CD14-positive monocyte (primary cell): Measurements from ENCODE around the gene POLH. TPM values are rescaled to one million over a fixed set of nuclear protein-coding genes. Genes with fewer than 3 reads are reported as not detected.

Experiments
- DNase-seq, 3 donors: peaks; one replicate each; pipeline ENCODE4 v3.0.0-alpha.2; 2011 to 2022
- H2AFZ ChIP-seq: 2 replicates; pipeline ENCODE4 v1.6.0; 2012; ENCODE audit warnings: mild to moderate bottlenecking, low read depth, low read length, inconsistent platforms; ENCODE audit not compliant: insufficient read depth, poor library complexity, severe bottlenecking
- H3K27ac ChIP-seq, 2 donors: 1 replicate in 1 of 2; 2 replicates in 1 of 2; pipeline ENCODE4 v1.5.1; 2012 to 2013; ENCODE audit warnings: low read length in 2 of 2, control low read depth in 1 of 2, inconsistent platforms in 1 of 2, low read depth in 1 of 2, mild to moderate bottlenecking in 1 of 2
- H3K27me3 ChIP-seq, 2 donors: one replicate each; pipeline versions ENCODE4 v1.6.0 to v1.6.1; 2011 to 2013; ENCODE audit warnings: low read length in 2 of 2; ENCODE audit not compliant: control insufficient read depth in 2 of 2, insufficient read depth in 2 of 2
- H3K36me3 ChIP-seq, 2 donors: replicated peaks in 1 of 2; 1 replicate in 1 of 2; 2 replicates in 1 of 2; pipeline versions ENCODE4 v1.5.1 to v1.6.1; 2012 to 2013; ENCODE audit warnings: low read length in 2 of 2, control low read depth in 1 of 2, inconsistent platforms in 1 of 2, mild to moderate bottlenecking in 1 of 2; ENCODE audit not compliant: insufficient read depth in 2 of 2, control insufficient read depth in 1 of 2
- H3K4me1 ChIP-seq, 2 donors: 1 replicate in 1 of 2; 2 replicates in 1 of 2; pipeline versions ENCODE4 v1.5.1 to v1.6.1; 2012 to 2013; ENCODE audit warnings: low read length in 2 of 2, control low read depth in 1 of 2, inconsistent platforms in 1 of 2, mild to moderate bottlenecking in 1 of 2, moderate library complexity in 1 of 2; ENCODE audit not compliant: insufficient read depth in 2 of 2, control insufficient read depth in 1 of 2
- H3K4me2 ChIP-seq: replicated peaks from 2 replicates; pipeline ENCODE3; 2012; ENCODE audit warnings: low read length, moderate library complexity, mild to moderate bottlenecking; ENCODE audit not compliant: poor library complexity, severe bottlenecking; ENCODE audit errors: extremely low read depth
- H3K4me3 ChIP-seq, 3 experiments: fragments of 200-600 bp in 1 of 3; sonication (generic) in 1 of 3; replicated peaks in 1 of 3; 1 replicate in 2 of 3; 2 replicates in 1 of 3; pipeline ENCODE4 v1.5.1; 2011 to 2013; ENCODE audit warnings: low read length in 3 of 3, mild to moderate bottlenecking in 3 of 3, control low read depth in 2 of 3, low read depth in 2 of 3, inconsistent platforms in 1 of 3, moderate library complexity in 1 of 3
- H3K79me2 ChIP-seq: 2 replicates; pipeline ENCODE4 v1.6.0; 2012; ENCODE audit warnings: mild to moderate bottlenecking, control low read depth, inconsistent platforms, low read length, moderate library complexity; ENCODE audit not compliant: insufficient read depth
- H3K9ac ChIP-seq: 2 replicates; pipeline ENCODE4 v1.6.0; 2017; ENCODE audit warnings: low read length, mild to moderate bottlenecking; ENCODE audit not compliant: insufficient read depth, poor library complexity, severe bottlenecking
- H3K9me3 ChIP-seq, 2 donors: replicated peaks in 1 of 2; 1 replicate in 1 of 2; 2 replicates in 1 of 2; pipeline versions ENCODE4 v1.5.1 to v1.6.1; 2012 to 2013; ENCODE audit warnings: low read length in 2 of 2, control low read depth in 1 of 2; ENCODE audit not compliant: control insufficient read depth in 1 of 2, insufficient read depth in 1 of 2
- H4K20me1 ChIP-seq: 2 replicates; pipeline ENCODE4 v1.6.0; 2012; ENCODE audit warnings: mild to moderate bottlenecking, low read length, control low read depth, moderate library complexity; ENCODE audit not compliant: insufficient read depth
- H3K27ac Mint-ChIP-seq, 7 donors: one replicate each; pipeline ENCODE4 v1.8.0; 2020; ENCODE audit warnings: mild to moderate bottlenecking in 7 of 7, mixed read lengths in 7 of 7, moderate library complexity in 6 of 7, inconsistent platforms in 2 of 7
- H3K27me3 Mint-ChIP-seq, 3 donors: one replicate each; pipeline ENCODE4 v1.8.0; 2021 to 2022; ENCODE audit warnings: low read depth in 3 of 3, mild to moderate bottlenecking in 3 of 3, mixed read lengths in 3 of 3, moderate library complexity in 3 of 3, inconsistent platforms in 1 of 3
- H3K36me3 Mint-ChIP-seq, 2 donors: one replicate each; pipeline ENCODE4 v1.8.0; 2020; ENCODE audit warnings: mixed read lengths in 2 of 2, inconsistent platforms in 1 of 2, mild to moderate bottlenecking in 1 of 2
- H3K4me1 Mint-ChIP-seq: one replicate; pipeline ENCODE4 v1.8.0; 2020; ENCODE audit warnings: mild to moderate bottlenecking, mixed read lengths
- H3K4me3 Mint-ChIP-seq, 2 donors: one replicate each; pipeline ENCODE4 v1.8.0; 2020; ENCODE audit warnings: mild to moderate bottlenecking in 2 of 2, mixed read lengths in 2 of 2, moderate library complexity in 1 of 2
- H3K9me3 Mint-ChIP-seq, 7 donors: one replicate each; pipeline ENCODE4 v1.8.0; 2020 to 2022; ENCODE audit warnings: mixed read lengths in 7 of 7, mild to moderate bottlenecking in 6 of 7, moderate library complexity in 6 of 7, inconsistent platforms in 2 of 7
- WGBS: methylation state at CpG from one replicate; pipeline ENCODE4 v1.1.5; 2013; ENCODE audit warnings: missing lambda C conversion rate; ENCODE audit not compliant: insufficient coverage; 5-methylcytosine and 5-hydroxymethylcytosine counted together
- intact Hi-C, 2 donors: fragments of 100-400 bp; cut with micrococcal nuclease; formaldehyde crosslinking; loops; one replicate each; pipeline versions ENCODE4 v1.15.0 to v1.15.1; 2023
- polyA plus RNA-seq, 3 donors: library from polyadenylated mRNA; depleted of rRNA in 1 of 3; unstranded in 2 of 3; stranded (reverse) in 1 of 3; fragments of 300-500 nt in 2 of 3; fragments of >200 nt in 1 of 3; fragmentation: Illumina TruSeq in 2 of 3; gene quantifications; 1 replicate in 2 of 3; 2 replicates in 1 of 3; pipeline ENCODE4 v1.2.3, GENCODE V29; 2012 to 2021
- TF ChIP-seq, protein P1 (sequence below): fragments of 200-600 bp; IDR thresholded peaks from one replicate; pipeline ENCODE4 v1.8.0; 2022; ENCODE audit warnings: antibody characterized with exemption, mild to moderate bottlenecking

POLH gene
- polyA plus RNA-seq, 3 donors, result 2.0 to 2.6 (median 2.1) TPM

DNA sequence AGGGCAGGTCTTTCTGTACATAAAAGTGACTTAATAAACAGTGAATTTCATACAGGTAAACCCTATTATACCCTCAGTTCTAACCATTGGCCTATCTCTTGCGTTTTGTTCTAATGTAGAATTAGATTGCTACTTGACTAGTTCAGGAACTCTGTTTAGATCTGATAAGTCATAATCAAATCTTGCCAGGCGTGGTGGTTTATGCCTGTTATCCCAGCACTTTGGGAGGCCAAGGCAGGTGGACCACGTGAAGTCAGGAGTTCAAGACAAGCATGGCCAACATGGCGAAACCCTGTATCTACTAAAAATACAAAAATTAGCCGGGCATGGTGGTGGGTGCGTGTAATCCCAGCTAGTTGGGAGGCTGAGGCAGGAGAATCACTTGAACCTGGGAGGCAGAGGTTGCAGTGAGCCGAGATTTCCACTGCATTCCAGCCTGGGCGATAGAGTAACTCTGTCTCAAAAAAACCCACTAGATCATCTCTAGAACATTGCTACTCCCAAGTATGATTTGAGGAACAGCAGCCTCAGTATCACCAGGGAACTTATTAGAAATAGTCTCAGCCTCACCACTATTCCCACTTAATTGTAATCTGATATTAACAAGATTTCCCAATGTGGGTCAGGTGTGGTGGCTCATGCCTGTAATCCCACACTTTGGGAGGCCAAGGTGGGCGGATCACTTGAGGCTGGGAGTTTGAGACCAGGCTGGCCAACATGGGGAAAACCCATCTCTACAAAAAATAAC lies 40.9 kb downstream of the POLH start:
- Histone ChIP-seq H2AFZ (no peak overlapping the region), H3K27me3 (no peaks in the 10 kb centered on the region), H4K20me1 (peaks cover 8% of the 10 kb centered on the region), H3K9ac (no peak overlapping the region), H3K27ac (no peak overlapping the region), H3K79me2 (no peaks in the 10 kb centered on the region), H3K4me2 (no peak overlapping the region), H3K36me3 (peaks cover 43 to 68% of the 10 kb centered on the region in 2 donors), H3K4me3 (no peak overlapping the region), H3K9me3 (no peaks in the 10 kb centered on the region), H3K4me1 (no peaks in the 10 kb centered on the region)
- H3K4me1 Mint-ChIP-seq, result no peaks in the 10 kb centered on the region
- WGBS, result 100% methylated on average over 3 of the region's 9 CpGs
- DNase-seq, result no peak
- H3K27me3 Mint-ChIP-seq, result no peaks in the 10 kb centered on the region
- TF ChIP-seq, protein P1, sequence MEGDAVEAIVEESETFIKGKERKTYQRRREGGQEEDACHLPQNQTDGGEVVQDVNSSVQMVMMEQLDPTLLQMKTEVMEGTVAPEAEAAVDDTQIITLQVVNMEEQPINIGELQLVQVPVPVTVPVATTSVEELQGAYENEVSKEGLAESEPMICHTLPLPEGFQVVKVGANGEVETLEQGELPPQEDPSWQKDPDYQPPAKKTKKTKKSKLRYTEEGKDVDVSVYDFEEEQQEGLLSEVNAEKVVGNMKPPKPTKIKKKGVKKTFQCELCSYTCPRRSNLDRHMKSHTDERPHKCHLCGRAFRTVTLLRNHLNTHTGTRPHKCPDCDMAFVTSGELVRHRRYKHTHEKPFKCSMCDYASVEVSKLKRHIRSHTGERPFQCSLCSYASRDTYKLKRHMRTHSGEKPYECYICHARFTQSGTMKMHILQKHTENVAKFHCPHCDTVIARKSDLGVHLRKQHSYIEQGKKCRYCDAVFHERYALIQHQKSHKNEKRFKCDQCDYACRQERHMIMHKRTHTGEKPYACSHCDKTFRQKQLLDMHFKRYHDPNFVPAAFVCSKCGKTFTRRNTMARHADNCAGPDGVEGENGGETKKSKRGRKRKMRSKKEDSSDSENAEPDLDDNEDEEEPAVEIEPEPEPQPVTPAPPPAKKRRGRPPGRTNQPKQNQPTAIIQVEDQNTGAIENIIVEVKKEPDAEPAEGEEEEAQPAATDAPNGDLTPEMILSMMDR, result no peak
- H3K36me3 Mint-ChIP-seq, result peaks cover 25 to 58% of the 10 kb centered on the region in 2 donors
- intact Hi-C loops, result no loop called here
- H3K9me3 Mint-ChIP-seq, result no peaks in the 10 kb centered on the region
- peak overlapping the region in 4 of 7 donors; percentile 26 to 73 (median 54) for H3K27ac Mint-ChIP-seq
- H3K4me3 Mint-ChIP-seq, result no peak overlapping the region

- Mint-ChIP-seq H3K4me3 (no peak overlapping the region), H3K27me3 (peaks cover 0 to 1% (median 0%) of the 10 kb centered on the region in 3 donors), H3K27ac (peak overlapping the region in 5 of 7 donors; percentile 22 to 78 (median 42)), H3K4me1 (peaks cover 2% of the 10 kb centered on the region), H3K9me3 (no peaks in the 10 kb centered on the region), H3K36me3 (peaks cover 52 to 73% of the 10 kb centered on the region in 2 donors)
- Histone ChIP-seq H3K27me3 (no peaks in the 10 kb centered on the region), H3K27ac (peak overlapping the region in 1 of 2 donors; percentile 20), H2AFZ (no peak overlapping the region), H3K36me3 (peaks cover 68 to 84% of the 10 kb centered on the region in 2 donors), H3K79me2 (peaks cover 19% of the 10 kb centered on the region), H3K9ac (no peak overlapping the region), H3K4me1 (peaks cover 3 to 4% of the 10 kb centered on the region in 2 donors), H4K20me1 (peaks cover 40% of the 10 kb centered on the region), H3K4me2 (no peak overlapping the region), H3K4me3 (no peak overlapping the region), H3K9me3 (no peaks in the 10 kb centered on the region)
- WGBS, result 97% methylated on average over 10 of the region's 12 CpGs
- TF ChIP-seq, protein P1, result no peak
- intact Hi-C loops, result no loop called here
- no peak for DNase-seq
Observed at GRCh38 chr6:43621078-43621835, 45.3 kb downstream of the POLH start.
